HG03139 (cell line): Measurements from ENCODE around the gene HOXD3.

ENCODE experiments used
- ATAC-seq: cut with Tn5 transposase; IDR thresholded peaks from one replicate; pipeline ENCODE4 v1.9.1; 2021; ENCODE audit not compliant: unreplicated experiment

The HOXD3 gene

GRCh38 chr2:176206136-176206535, 49.0 kb downstream of the HOXD3 start:
- no peak for ATAC-seq

DNA sequence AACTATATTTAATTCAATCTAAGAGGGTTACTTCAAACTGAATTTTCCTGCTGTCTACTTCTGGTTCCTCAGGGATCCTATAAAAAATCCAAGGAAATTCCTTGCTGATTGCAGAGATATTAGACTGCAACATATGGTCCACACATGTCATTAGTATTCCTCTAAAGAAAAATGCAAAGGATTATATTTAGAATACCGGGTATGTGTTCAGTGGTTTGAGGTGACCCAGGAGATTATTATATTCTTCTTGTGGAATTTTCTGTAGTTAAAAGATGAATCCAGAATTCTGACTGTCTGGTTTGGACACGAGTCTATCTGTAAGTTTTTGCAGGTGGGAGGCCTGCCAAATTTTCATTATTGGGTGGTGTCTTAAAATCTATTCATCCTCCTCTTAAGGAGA, 49.6 kb downstream of the HOXD3 start:
- no peak for ATAC-seq

GRCh38 chr2:176211110-176211509, 54.0 kb downstream of the HOXD3 start:
- no peak for ATAC-seq

DNA sequence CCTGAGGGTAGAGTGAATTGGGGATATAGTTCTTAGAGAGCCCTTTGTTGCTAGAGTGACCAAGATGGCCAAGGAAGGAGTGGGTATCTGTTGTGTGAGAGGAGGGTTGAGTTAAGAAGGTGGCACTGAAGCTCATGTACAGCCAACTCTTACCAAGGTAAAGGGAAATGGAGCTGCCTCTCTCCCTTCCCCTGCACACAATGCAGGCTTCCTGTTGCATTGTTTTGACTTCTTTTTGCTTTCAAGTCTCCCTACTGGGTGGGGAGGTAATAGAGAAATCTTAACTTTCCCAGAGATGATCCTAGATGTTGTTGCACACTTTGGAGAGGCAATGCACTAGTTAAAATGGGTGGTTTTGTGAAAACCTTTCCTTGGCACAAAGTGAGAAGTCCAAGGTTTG, 55.2 kb downstream of the HOXD3 start:
- ATAC-seq, result no peak

GRCh38 chr2:176213406-176213805, 56.3 kb downstream of the HOXD3 start:
- no peak for ATAC-seq
